GM23248 (cell line): ENCODE data around the gene TPK1.

Experiments used
- EZH2 ChIP-seq: fragments of 200-600 bp; sonication (generic); IDR thresholded peaks from 2 replicates; pipeline ENCODE4 v1.6.1; 2018; ENCODE audit warnings: antibody characterized with exemption, mild to moderate bottlenecking; ENCODE audit not compliant: insufficient read depth, poor library complexity, severe bottlenecking
- EZH2phosphoT487 ChIP-seq: fragments of 200-600 bp; sonication (generic); IDR thresholded peaks from 2 replicates; pipeline ENCODE4 v1.6.1; 2018; ENCODE audit warnings: antibody characterized with exemption, moderate library complexity, mild to moderate bottlenecking, low read depth; ENCODE audit not compliant: insufficient read depth

- TF ChIP-seq EZH2phosphoT487 (no peak), EZH2 (no peak)
Observed at GRCh38 chr7:144672869-144673268, 163.0 kb downstream of the TPK1 start.
